ENCODE measurements around the gene CAMK1D. TPM values are rescaled to one million over a fixed set of nuclear protein-coding genes. Genes with fewer than 3 reads are reported as not detected.

Gene CAMK1D
- total and polyA plus RNA-seq, 2 of the 4 experiments (the other 2 are of a cell fraction): 5.0 to 5.3 TPM

- no peaks in the 10 kb centered on the region for H4K20me1 ChIP-seq (ENCODE audit: insufficient read depth, low read length)
- no peak overlapping the region for H3K4ac ChIP-seq (ENCODE audit: low read depth, low read length)
- BruUV-seq (replicated peaks): no TSS peak
- no peaks in the 10 kb centered on the region for H3K9me1 ChIP-seq (ENCODE audit: insufficient read depth, low read length)
- no peak overlapping the region for H2AFZ ChIP-seq (replicated peaks; ENCODE audit: low read length, poor library complexity)
- no peaks in the 10 kb centered on the region for H3K36me3 ChIP-seq (ENCODE audit: control insufficient read depth, insufficient read depth, low read length)
- DNase-seq: no peak
- H3K9me3 ChIP-seq (ENCODE audit: control insufficient read depth, insufficient read depth, low read length): peaks cover 2% of the 10 kb centered on the region; the same call in 1 of the 2 replicates
- no peak overlapping the region for H3K9ac ChIP-seq (ENCODE audit: low read depth, low read length)
- no peak overlapping the region for H3K18ac ChIP-seq (ENCODE audit: low read depth, low read length)
- dilution Hi-C loops (cut with HindIII; ENCODE audit: low sequenced_read_pairs, unreplicated experiment): no loop called here
- no peaks in the 10 kb centered on the region for H3K79me1 ChIP-seq (ENCODE audit: low read depth in 1 of 2, low read length in 2 of 2)
- WGBS, 2 experiments (ENCODE audit: extremely low coverage in 2 of 2, insufficient read length in 1 of 2): 74% methylated on average over 3 of the region's 7 CpGs; no CpG with 5 or more reads in 1 of the 2 experiments
- H3K4me3 ChIP-seq (ENCODE audit: insufficient read depth, low read depth, low read length): no peak overlapping the region
- H2AK5ac ChIP-seq (ENCODE audit: low read depth, low read length): no peak overlapping the region
- no peak overlapping the region for H2BK120ac ChIP-seq (ENCODE audit: low read depth, low read length)
- H2BK20ac ChIP-seq (ENCODE audit: low read depth, low read length): no peak overlapping the region
- CTCF ChIA-PET: interaction anchor here (0.6 kb wide), 1 partner anchor 243 kb away, joined by 3 read pairs; no protein-coding TSS in a partner anchor
- no peak overlapping the region for H2BK15ac ChIP-seq (ENCODE audit: low read depth, low read length)
- in situ Hi-C loops (cut with MboI; ENCODE audit: low sequenced_read_pairs): no loop called here
- H2BK5ac ChIP-seq (ENCODE audit: low read depth, low read length, poor library complexity, severe bottlenecking): no peak overlapping the region
- POLR2A ChIA-PET (ENCODE audit: unreplicated experiment): no interaction called here
- no peak overlapping the region for H2AK9ac ChIP-seq (replicated peaks; ENCODE audit: low read depth, low read length, poor library complexity)
- ATAC-seq (ENCODE audit: low read depth): no peak
- intact Hi-C loops (cut with micrococcal nuclease): no loop called here
- no peak overlapping the region for H4K8ac ChIP-seq (ENCODE audit: low read depth in 2 of 2, low read length in 2 of 2)
- no peak overlapping the region for H3K23ac ChIP-seq (ENCODE audit: low read depth, low read length)
- no peak overlapping the region for H4K91ac ChIP-seq (ENCODE audit: insufficient read depth, low read depth, low read length)
- H3K27ac ChIP-seq (ENCODE audit: insufficient read depth, low read length): no peak overlapping the region
- no peak overlapping the region for H3K4me2 ChIP-seq (ENCODE audit: low read depth, low read length)
- TF ChIP-seq NFE2L2 (IDR thresholded peaks at IDR 0.05; ENCODE audit: low read depth, low read length): no peak
- no peak for TF ChIP-seq RCOR1 (IDR thresholded peaks at IDR 0.05; ENCODE audit: insufficient replicate concordance, low read length)
- TF ChIP-seq SMC3 (IDR thresholded peaks at IDR 0.05; ENCODE audit: low read depth, low read length): no peak
- TF ChIP-seq BHLHE40 (IDR thresholded peaks at IDR 0.05; ENCODE audit: low read depth, low read length): no peak
- no peak for TF ChIP-seq MXI1 (IDR thresholded peaks at IDR 0.05; ENCODE audit: borderline replicate concordance, low read depth, low read length)
- TF ChIP-seq CHD1 (IDR thresholded peaks at IDR 0.05; ENCODE audit: low read depth, low read length): no peak
- TF ChIP-seq RAD21 (IDR thresholded peaks at IDR 0.05; ENCODE audit: low read length): no peak
- no peak for TF ChIP-seq CEBPB (IDR thresholded peaks at IDR 0.05; ENCODE audit: low read depth, low read length)
- no peak for TF ChIP-seq RFX5 (IDR thresholded peaks at IDR 0.05; ENCODE audit: low read depth, low read length)
- TF ChIP-seq USF2 (IDR thresholded peaks at IDR 0.05; ENCODE audit: low read depth, low read length): no peak
- no peak for TF ChIP-seq ELK1 (IDR thresholded peaks at IDR 0.05; ENCODE audit: borderline replicate concordance, low read depth, low read length)
- no peak for TF ChIP-seq MAFK (IDR thresholded peaks at IDR 0.05; ENCODE audit: low read depth, low read length)
- TF ChIP-seq POLR2A (IDR thresholded peaks at IDR 0.05; ENCODE audit: low read depth, low read length): no peak
- TF ChIP-seq FOS (IDR thresholded peaks at IDR 0.05; ENCODE audit: low read depth, low read length): no peak
- TF ChIP-seq CTCF (conservative IDR thresholded peaks at IDR 0.05; ENCODE audit: low read depth, low read length): no peak
- no peak overlapping the region for H3K56ac ChIP-seq (ENCODE audit: extremely low read depth, insufficient read depth, low read length)
- no peak overlapping the region for H3K14ac ChIP-seq (replicated peaks; ENCODE audit: low read depth, low read length)
- H3K27me3 ChIP-seq (ENCODE audit: control insufficient read depth, insufficient read depth, low read length): no peaks in the 10 kb centered on the region
- no peak overlapping the region for H4K5ac ChIP-seq (ENCODE audit: low read depth, low read length)
- H3K4me1 ChIP-seq (ENCODE audit: control insufficient read depth, insufficient read depth, low read length): no peaks in the 10 kb centered on the region
These were observed 190.2 kb downstream of the CAMK1D start for GRCh38 chr10:12539350-12540164.

Data from IMR-90 (cell line).